Aorta (tissue), 5 donors: ENCODE data around the gene CHEK1. TPM values are rescaled to one million over a fixed set of nuclear protein-coding genes. Genes with fewer than 3 reads are reported as not detected.

Experiments used
- ATAC-seq: fragments of 200-7000 bp; cut with Tn5 transposase; one replicate; pipeline ENCODE4 v1.9.1; 2022; ENCODE audit warnings: moderate library complexity; ENCODE audit not compliant: low FRiP score
- DNase-seq, 2 donors: peaks; one replicate each; pipeline ENCODE4 v3.0.0-alpha.2; 2020
- H3K27ac ChIP-seq, 2 donors: one replicate each; pipeline ENCODE4 v1.5.1; 2013; ENCODE audit warnings: low read length in 2 of 2, mild to moderate bottlenecking in 2 of 2, moderate library complexity in 2 of 2, control low read depth in 1 of 2, inconsistent platforms in 1 of 2, low read depth in 1 of 2
- H3K27me3 ChIP-seq, 2 donors: one replicate each; pipeline ENCODE4 v1.6.1; 2013; ENCODE audit warnings: control low read depth in 1 of 2, low read length in 1 of 2, mild to moderate bottlenecking in 1 of 2, moderate library complexity in 1 of 2; ENCODE audit not compliant: insufficient read depth in 2 of 2, control insufficient read depth in 1 of 2
- H3K36me3 ChIP-seq, 2 donors: one replicate each; pipeline ENCODE4 v1.6.1; 2013; ENCODE audit warnings: control low read depth in 1 of 2, low read length in 1 of 2, mild to moderate bottlenecking in 1 of 2; ENCODE audit not compliant: insufficient read depth in 2 of 2, control insufficient read depth in 1 of 2
- H3K4me1 ChIP-seq, 2 donors: one replicate each; pipeline ENCODE4 v1.6.1; 2013; ENCODE audit warnings: low read length in 2 of 2, control low read depth in 1 of 2, mild to moderate bottlenecking in 1 of 2, moderate library complexity in 1 of 2; ENCODE audit not compliant: insufficient read depth in 2 of 2, control insufficient read depth in 1 of 2
- H3K4me3 ChIP-seq, 2 donors: one replicate each; pipeline ENCODE4 v1.5.1; 2013; ENCODE audit warnings: low read length in 2 of 2, control low read depth in 1 of 2, mild to moderate bottlenecking in 1 of 2
- H3K9me3 ChIP-seq: one replicate; pipeline ENCODE4 v1.6.1; 2013; ENCODE audit warnings: mild to moderate bottlenecking, low read length; ENCODE audit not compliant: control insufficient read depth
- WGBS, 2 donors: extraction: QIAGEN DNeasy Blood & Tissue Kit; methylation state at CpG; one replicate each; pipeline ENCODE4 v1.1.7; 2013; 5-methylcytosine and 5-hydroxymethylcytosine counted together
- intact Hi-C, 2 donors: fragments of 100-400 bp; cut with DNase I; formaldehyde crosslinking; loops; one replicate each; pipeline versions ENCODE4 v1.14.2 to v1.15.0; 2022
- polyA plus RNA-seq, 2 donors: library from polyadenylated mRNA; stranded (reverse); fragments of 200-250 nt; gene quantifications; one replicate each; pipeline ENCODE4 v1.2.3, GENCODE V29; 2013
- total RNA-seq, 2 donors: library from RNA; stranded (reverse); fragmentation: NEBNext Ultra II Directional; extraction: Animal tissue kit (Norgen Biotek cat#: 25700); gene quantifications; one replicate each; pipeline ENCODE4 v1.2.1, GENCODE V29; 2021
- donor health status: healthy with polysubstance abuse.
- donor health status: Bipolar disorder and iron deficiency.
- donor health status: DM: no; HTN: no; CAD: no.
- donor health status: DM: no; HTN: no; CAD: no.
- donor health status: DM: yes; HTN: yes; CAD: no.

The CHEK1 gene
- total and polyA plus RNA-seq, 4 donors = 2.1 to 6.2 (median 3.5) TPM

- H3K27me3 ChIP-seq = no peaks in the 10 kb centered on the region
- DNase-seq (no peak), ATAC-seq (no peak)
- H3K9me3 ChIP-seq = no peaks in the 10 kb centered on the region
- no peak overlapping the region for H3K4me3 ChIP-seq
- intact Hi-C loops = no loop called here
- H3K4me1 ChIP-seq = no peaks in the 10 kb centered on the region
- no peaks in the 10 kb centered on the region for H3K36me3 ChIP-seq
- no peak overlapping the region for H3K27ac ChIP-seq
- WGBS, 2 donors = 83 to 100% methylated on average over 1 of the region's 1 CpG
Measured at GRCh38 chr11:125638315-125638714, 13.4 kb downstream of the CHEK1 start.

GRCh38 chr11:125645871-125646270, 20.9 kb downstream of the CHEK1 start:
- Histone ChIP-seq H3K9me3 (no peaks in the 10 kb centered on the region), H3K36me3 (no peaks in the 10 kb centered on the region), H3K4me3 (no peak overlapping the region), H3K27ac (no peak overlapping the region), H3K27me3 (no peaks in the 10 kb centered on the region), H3K4me1 (no peaks in the 10 kb centered on the region)
- 92 to 97% methylated on average over 3 of the region's 3 CpGs for WGBS, 2 donors
- intact Hi-C loops = no loop called here
- DNase-seq = no peak
- ATAC-seq = no peak

- intact Hi-C loops = no loop called here
- H3K36me3 ChIP-seq = no peaks in the 10 kb centered on the region
Measured at GRCh38 chr11:125649465-125650166, 24.7 kb downstream of the CHEK1 start.

GRCh38 chr11:125662689-125663088, 37.7 kb downstream of the CHEK1 start:
- WGBS, 2 donors = 90 to 94% methylated on average over 2 of the region's 2 CpGs

More at GRCh38 chr11:125649465-125650166, 24.7 kb downstream of the CHEK1 start:
- ATAC-seq = no peak
- Histone ChIP-seq H3K4me1 (no peaks in the 10 kb centered on the region), H3K27ac (no peak overlapping the region), H3K9me3 (no peaks in the 10 kb centered on the region), H3K4me3 (no peak overlapping the region), H3K27me3 (no peaks in the 10 kb centered on the region)
- DNase-seq = no peak
- WGBS, 2 donors = 93 to 94% methylated on average over 6 of the region's 6 CpGs

GRCh38 chr11:125663910-125664309, 38.9 kb downstream of the CHEK1 start:
- Histone ChIP-seq H3K36me3 (no peaks in the 10 kb centered on the region), H3K27ac (no peak overlapping the region), H3K4me3 (no peak overlapping the region), H3K4me1 (no peaks in the 10 kb centered on the region), H3K27me3 (no peaks in the 10 kb centered on the region), H3K9me3 (no peaks in the 10 kb centered on the region)
- DNase-seq (no peak), ATAC-seq (no peak)
- 96 to 97% methylated on average over 1 to 3 of the region's 3 CpGs for WGBS, 2 donors
- intact Hi-C loops = no loop called here

More at GRCh38 chr11:125662689-125663088, 37.7 kb downstream of the CHEK1 start:
- intact Hi-C loops = no loop called here
- Histone ChIP-seq H3K36me3 (no peaks in the 10 kb centered on the region), H3K9me3 (no peaks in the 10 kb centered on the region), H3K27ac (no peak overlapping the region), H3K4me1 (no peaks in the 10 kb centered on the region), H3K4me3 (no peak overlapping the region), H3K27me3 (no peaks in the 10 kb centered on the region)
- ATAC-seq (no peak), DNase-seq (no peak)

GRCh38 chr11:125667151-125667550, 42.2 kb downstream of the CHEK1 start:
- no peaks in the 10 kb centered on the region for H3K36me3 ChIP-seq
- H3K4me1 ChIP-seq = no peaks in the 10 kb centered on the region
- intact Hi-C loops = no loop called here
- WGBS, 2 donors = 95 to 98% methylated on average over 2 of the region's 2 CpGs
- H3K9me3 ChIP-seq = no peaks in the 10 kb centered on the region
- no peak for DNase-seq
- H3K4me3 ChIP-seq = no peak overlapping the region
- ATAC-seq = no peak
- H3K27ac ChIP-seq = no peak overlapping the region
- H3K27me3 ChIP-seq = no peaks in the 10 kb centered on the region

GRCh38 chr11:125670172-125670571, 45.2 kb downstream of the CHEK1 start:
- H3K27me3 ChIP-seq = no peaks in the 10 kb centered on the region
- no peaks in the 10 kb centered on the region for H3K9me3 ChIP-seq
- ATAC-seq = no peak
- 92 to 95% methylated on average over 1 of the region's 1 CpG for WGBS, 2 donors
- no peaks in the 10 kb centered on the region for H3K36me3 ChIP-seq
- H3K27ac ChIP-seq = no peak overlapping the region
- DNase-seq = no peak
- H3K4me3 ChIP-seq = no peak overlapping the region
- H3K4me1 ChIP-seq = no peaks in the 10 kb centered on the region
- intact Hi-C loops = no loop called here

GRCh38 chr11:125671561-125671960, 46.6 kb downstream of the CHEK1 start:
- DNase-seq (no peak), ATAC-seq (no peak)
- no peaks in the 10 kb centered on the region for H3K36me3 ChIP-seq
- H3K9me3 ChIP-seq = no peaks in the 10 kb centered on the region
- WGBS, 2 donors = 86 to 94% methylated on average over 2 of the region's 2 CpGs
- H3K27ac ChIP-seq = no peak overlapping the region
- no peaks in the 10 kb centered on the region for H3K27me3 ChIP-seq
- intact Hi-C loops = no loop called here
- no peak overlapping the region for H3K4me3 ChIP-seq
- no peaks in the 10 kb centered on the region for H3K4me1 ChIP-seq

GRCh38 chr11:125674210-125674609, 49.2 kb downstream of the CHEK1 start:
- Histone ChIP-seq H3K4me3 (no peak overlapping the region), H3K36me3 (no peaks in the 10 kb centered on the region), H3K9me3 (no peaks in the 10 kb centered on the region), H3K27ac (no peak overlapping the region), H3K4me1 (no peaks in the 10 kb centered on the region), H3K27me3 (no peaks in the 10 kb centered on the region)
- ATAC-seq (no peak), DNase-seq (no peak)
- 70 to 74% methylated on average over 2 of the region's 2 CpGs for WGBS, 2 donors
- intact Hi-C loops = no loop called here
